Effector memory CD8-positive, alpha-beta T cell (primary cell): ENCODE results near the gene CCDC167.

ENCODE experiments used
- ATAC-seq: fragments of 150-1000 bp; cut with Tn5 transposase; replicated peaks from 2 replicates; pipeline ENCODE4 v1.10.0; 2021; ENCODE audit warnings: mild to moderate bottlenecking, moderate library complexity
- DNase-seq, 3 experiments: peaks; one replicate each; pipeline ENCODE4 v3.0.0; 2021
- H3K27ac Mint-ChIP-seq, 2 donors: one replicate each; pipeline ENCODE4 v1.8.0; 2022; ENCODE audit warnings: mild to moderate bottlenecking in 2 of 2, mixed read lengths in 2 of 2, moderate library complexity in 2 of 2
- H3K27me3 Mint-ChIP-seq, 2 donors: one replicate each; pipeline ENCODE4 v1.8.0; 2022; ENCODE audit warnings: mixed read lengths in 2 of 2
- H3K36me3 Mint-ChIP-seq: one replicate; pipeline ENCODE4 v1.8.0; 2022; ENCODE audit warnings: mild to moderate bottlenecking, moderate library complexity, mixed read lengths; ENCODE audit not compliant: insufficient read depth
- H3K4me1 Mint-ChIP-seq, 2 donors: one replicate each; pipeline ENCODE4 v1.8.0; 2022; ENCODE audit warnings: low read depth in 2 of 2, mixed read lengths in 2 of 2
- H3K4me3 Mint-ChIP-seq, 2 donors: one replicate each; pipeline ENCODE4 v1.8.0; 2022; ENCODE audit warnings: mild to moderate bottlenecking in 2 of 2, mixed read lengths in 2 of 2, moderate library complexity in 2 of 2
- H3K9me3 Mint-ChIP-seq, 2 donors: one replicate each; pipeline ENCODE4 v1.8.0; 2022; ENCODE audit warnings: mixed read lengths in 2 of 2
- total RNA-seq, 9 experiments: gene quantifications; one replicate each; lab custom pipeline; 2026; lab: John Stamatoyannopoulos, UW

The CCDC167 gene
- 8.0 to 38.5 (median 17.3) reads per million in 9 experiments for total RNA-seq

DNA sequence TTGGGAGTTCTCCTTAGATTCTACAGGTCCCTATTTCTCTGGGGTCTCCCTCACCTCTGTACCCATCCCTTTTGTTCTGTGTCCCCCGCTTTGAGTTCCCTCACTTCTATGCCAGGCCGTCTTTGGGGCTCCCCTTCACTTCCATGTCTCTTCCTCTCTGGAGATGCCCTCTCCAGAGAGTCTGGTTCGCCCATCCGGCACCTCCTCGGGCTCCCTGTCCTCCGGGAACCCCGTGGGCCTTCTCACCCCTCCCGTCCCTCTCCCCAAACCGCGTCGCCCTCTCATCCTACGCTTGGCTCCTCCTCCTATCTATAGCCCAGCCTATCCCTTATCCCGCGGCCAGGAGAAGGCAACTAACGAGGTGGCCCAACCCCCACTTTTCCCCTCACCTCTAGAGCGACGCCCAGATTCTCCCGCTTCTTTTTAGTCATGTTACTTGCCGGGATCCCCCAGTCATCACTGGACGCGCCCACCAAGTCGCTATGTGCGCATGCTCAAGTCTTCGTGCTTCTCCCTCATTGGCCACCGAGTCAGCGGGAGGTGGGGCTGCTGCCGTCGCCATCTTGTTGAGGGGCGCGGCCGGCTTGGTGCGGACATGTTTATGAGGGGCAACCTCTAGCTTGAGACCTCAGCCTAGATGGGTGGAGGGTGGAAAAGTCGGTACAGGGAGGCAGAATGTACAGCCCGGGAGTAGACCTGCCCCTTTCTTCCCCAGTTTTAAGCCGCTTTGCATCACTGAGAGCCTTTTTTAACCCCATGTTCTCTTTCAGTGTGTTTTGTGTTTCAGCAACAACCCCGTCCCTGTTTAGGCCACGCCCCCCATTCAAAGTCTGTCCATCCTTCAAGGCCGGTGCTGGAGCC, at the start of gene CCDC167:
TSS of gene CCDC167 (minus strand) at position 461 of the 861 bp plus-strand sequence. CDS start at position 431, 30 bp downstream.
- ATAC-seq, result peak; percentile 48

DNA sequence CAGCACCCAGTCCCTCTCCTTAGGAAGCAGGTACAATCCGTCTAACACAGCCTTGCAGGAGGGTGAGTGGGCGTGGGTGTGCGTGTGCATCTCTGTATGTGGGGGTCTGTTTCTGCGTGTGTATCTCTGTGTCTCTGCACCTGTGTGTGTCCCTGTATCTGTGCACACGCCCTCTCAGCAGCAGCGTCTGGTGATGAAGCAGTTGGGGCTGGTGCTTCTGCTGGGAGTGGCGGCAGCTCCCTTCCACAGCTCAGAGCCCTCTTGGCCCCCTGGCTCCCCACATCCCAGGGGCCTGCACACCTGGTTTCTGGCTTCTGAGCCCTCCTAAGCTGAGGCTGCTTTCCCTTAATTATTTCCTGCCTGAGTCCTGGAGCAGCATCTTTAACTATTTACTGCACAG, 49.5 kb upstream of the CCDC167 start:
- Mint-ChIP-seq H3K4me1 (peaks cover 41 to 50% of the 10 kb centered on the region in 2 donors), H3K36me3 (peaks cover 4% of the 10 kb centered on the region), H3K27ac (peak overlapping the region; percentile 76 to 85), H3K4me3 (no peak overlapping the region), H3K9me3 (no peaks in the 10 kb centered on the region), H3K27me3 (no peaks in the 10 kb centered on the region)
- DNase-seq (no peak), ATAC-seq (no peak)

More for the DNA sequence above, at the start of gene CCDC167:
- no peaks in the 10 kb centered on the region for H3K9me3 Mint-ChIP-seq
- H3K27me3 Mint-ChIP-seq, result no peaks in the 10 kb centered on the region
- peak within 1 kb of the TSS; percentile 99 to 100 for H3K27ac Mint-ChIP-seq
- peaks cover 31% of the 10 kb centered on the region for H3K36me3 Mint-ChIP-seq
- H3K4me3 Mint-ChIP-seq, result peak within 1 kb of the TSS; percentile 96 to 97
- DNase-seq, result peak; percentile 95
- peaks cover 44 to 67% of the 10 kb centered on the region in 2 donors for H3K4me1 Mint-ChIP-seq

DNA sequence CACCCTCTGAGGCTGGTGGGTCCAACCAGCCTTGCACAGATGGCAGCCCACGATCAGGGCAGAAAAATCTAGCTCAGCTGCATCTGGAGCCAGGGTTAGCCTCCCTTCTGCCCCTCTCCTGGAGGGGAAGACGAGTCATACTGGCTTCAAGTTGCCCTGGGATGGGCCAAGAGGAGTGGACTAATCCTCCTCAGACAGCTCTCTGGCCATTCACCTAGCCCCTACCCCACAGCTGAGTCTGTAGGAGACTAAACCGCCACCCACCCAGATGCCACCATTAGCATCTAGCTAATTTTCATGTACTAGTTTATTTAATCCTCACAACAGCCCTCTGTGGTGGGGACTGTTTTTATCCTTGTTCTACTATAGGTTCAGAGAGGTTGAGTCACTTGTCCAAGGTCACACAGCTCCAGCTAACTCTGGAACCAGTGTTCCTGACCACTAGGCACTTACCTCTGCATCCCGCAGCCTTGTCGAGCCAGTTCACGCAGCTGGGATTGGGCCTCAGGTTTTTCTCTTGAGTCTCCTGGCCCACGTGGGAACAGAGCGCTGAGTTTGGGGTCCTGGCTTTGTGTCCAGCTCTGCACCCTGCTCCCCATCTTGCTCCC, 48.5 kb upstream of the CCDC167 start:
- Mint-ChIP-seq H3K27me3 (no peaks in the 10 kb centered on the region), H3K9me3 (no peaks in the 10 kb centered on the region), H3K36me3 (peaks cover 6% of the 10 kb centered on the region), H3K4me1 (peaks cover 35 to 40% of the 10 kb centered on the region in 2 donors), H3K4me3 (peak overlapping the region; percentile 63 to 71), H3K27ac (peak overlapping the region; percentile 85 to 99)
- ATAC-seq, result no peak
- no peak for DNase-seq

DNA sequence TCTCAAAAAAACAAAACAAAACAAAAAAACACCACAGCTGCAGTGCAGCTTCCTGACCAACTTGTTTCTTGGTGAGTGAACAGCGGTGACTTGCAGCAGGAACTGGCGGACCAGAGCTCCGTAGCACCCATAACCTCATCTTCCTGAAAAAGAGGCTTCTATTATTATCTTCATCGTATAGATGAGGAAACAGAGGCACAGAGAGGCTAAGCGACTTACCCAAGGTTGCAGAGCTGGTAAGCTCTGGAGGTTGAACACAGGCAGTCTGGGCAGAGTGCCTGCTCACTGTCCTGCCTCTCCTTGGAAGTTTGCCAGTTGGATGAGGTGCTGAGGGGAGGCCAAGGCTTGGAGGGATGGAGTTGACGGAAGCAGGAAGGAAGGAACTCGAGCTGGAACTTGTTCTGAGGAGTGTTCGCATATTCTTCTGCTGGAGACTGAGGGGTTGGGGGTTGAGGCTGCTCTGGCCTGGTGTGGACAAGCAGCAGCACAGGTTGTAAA, 47.9 kb upstream of the CCDC167 start:
- Mint-ChIP-seq H3K4me3 (peak overlapping the region; percentile 63 to 71), H3K36me3 (peaks cover 7% of the 10 kb centered on the region), H3K27ac (peak overlapping the region; percentile 85 to 99), H3K27me3 (no peaks in the 10 kb centered on the region), H3K4me1 (peaks cover 39% of the 10 kb centered on the region in 2 donors), H3K9me3 (no peaks in the 10 kb centered on the region)
- ATAC-seq, result peak; percentile 83
- peak; percentile 17 to 28 (median 19) for DNase-seq

DNA sequence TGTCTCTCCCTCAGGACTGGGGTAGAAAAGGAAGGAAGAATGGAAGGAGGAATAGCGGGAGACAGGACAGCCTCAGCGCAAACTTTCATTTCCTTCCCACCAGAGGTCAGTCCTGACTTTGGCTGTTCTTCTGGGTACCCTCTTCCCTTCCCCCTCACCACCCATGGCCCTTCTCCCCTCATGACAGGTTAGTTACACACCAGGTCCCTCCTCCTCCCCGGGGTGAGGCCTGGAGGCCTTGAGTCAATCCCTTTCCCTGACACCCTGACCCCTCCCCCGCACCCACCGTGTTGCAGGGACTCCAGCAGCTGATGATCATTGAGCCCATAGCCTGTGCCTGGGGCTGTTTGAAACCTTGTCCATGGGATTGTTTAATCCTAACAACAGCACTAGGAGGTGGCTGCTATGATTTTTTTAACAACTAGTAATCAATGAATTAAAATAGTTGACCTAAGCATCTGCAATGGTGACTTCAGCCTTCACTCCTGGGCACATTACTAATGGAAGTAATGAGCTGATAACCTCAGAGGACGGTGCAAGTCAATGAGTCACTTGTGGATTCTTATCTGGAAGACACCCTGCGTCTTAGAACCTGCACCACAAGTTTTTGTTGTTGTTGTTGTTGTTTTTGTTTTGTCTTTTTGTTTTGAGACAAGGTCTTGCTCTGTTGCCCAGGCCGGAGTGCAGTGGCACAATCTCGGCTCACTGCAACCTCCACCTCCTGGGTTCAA, 46.6 kb upstream of the CCDC167 start:
- H3K36me3 Mint-ChIP-seq, result peaks cover 3% of the 10 kb centered on the region
- peaks cover 39 to 43% of the 10 kb centered on the region in 2 donors for H3K4me1 Mint-ChIP-seq
- ATAC-seq (no peak), DNase-seq (no peak)
- H3K4me3 Mint-ChIP-seq, result no peak overlapping the region
- H3K27ac Mint-ChIP-seq, result peak overlapping the region; percentile 78 to 99
- H3K27me3 Mint-ChIP-seq, result no peaks in the 10 kb centered on the region
- no peaks in the 10 kb centered on the region for H3K9me3 Mint-ChIP-seq

DNA sequence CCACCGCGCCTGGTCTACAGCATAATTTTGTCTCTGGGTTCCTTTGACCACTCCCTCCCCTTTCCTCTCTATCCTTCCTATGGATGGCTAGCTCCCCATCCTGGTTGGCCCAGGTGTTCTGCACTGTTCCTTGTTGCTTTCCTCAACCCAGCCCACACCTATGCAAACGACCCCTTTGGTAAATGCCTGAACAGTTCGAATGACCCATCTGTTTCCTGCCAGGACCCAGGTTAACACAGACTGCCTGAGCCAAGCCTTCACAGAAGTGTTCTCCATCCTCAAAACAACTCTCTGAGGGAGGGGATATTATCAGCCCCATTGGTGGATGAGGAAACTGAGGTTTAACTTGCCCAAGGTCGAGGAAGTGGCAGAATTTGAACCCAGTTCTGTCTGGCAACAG, 44.8 kb upstream of the CCDC167 start:
- peak overlapping the region; percentile 44 to 78 for H3K27ac Mint-ChIP-seq
- H3K4me3 Mint-ChIP-seq, result no peak overlapping the region
- H3K36me3 Mint-ChIP-seq, result peaks cover 10% of the 10 kb centered on the region
- DNase-seq (no peak), ATAC-seq (no peak)
- H3K9me3 Mint-ChIP-seq, result no peaks in the 10 kb centered on the region
- peaks cover 40 to 46% of the 10 kb centered on the region in 2 donors for H3K4me1 Mint-ChIP-seq
- no peaks in the 10 kb centered on the region for H3K27me3 Mint-ChIP-seq

DNA sequence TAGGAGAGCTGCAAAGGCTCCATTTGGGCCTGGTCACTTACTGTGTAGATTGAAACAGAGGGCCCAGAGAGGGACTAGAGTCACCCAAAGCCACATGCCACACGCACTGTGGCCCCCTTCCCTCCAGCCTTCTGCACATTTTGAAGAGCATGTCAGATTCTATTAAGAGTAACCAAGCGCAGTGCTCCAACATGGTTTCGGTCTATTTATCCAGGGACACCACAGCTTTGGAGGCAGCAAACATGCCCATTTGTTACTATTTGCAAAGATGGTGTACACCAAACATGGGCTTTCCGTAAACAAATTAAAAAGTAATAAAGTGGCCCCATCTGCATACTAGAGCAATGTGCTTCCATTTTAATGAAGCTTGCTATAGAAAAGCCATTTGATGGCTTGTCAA, 43.7 kb upstream of the CCDC167 start:
- DNase-seq (no peak), ATAC-seq (no peak)
- H3K27me3 Mint-ChIP-seq, result no peaks in the 10 kb centered on the region
- no peak overlapping the region for H3K4me3 Mint-ChIP-seq
- peak overlapping the region in 1 of 2 donors; percentile 63 for H3K27ac Mint-ChIP-seq
- H3K9me3 Mint-ChIP-seq, result no peaks in the 10 kb centered on the region
- H3K36me3 Mint-ChIP-seq, result peaks cover 10% of the 10 kb centered on the region
- peaks cover 30 to 34% of the 10 kb centered on the region in 2 donors for H3K4me1 Mint-ChIP-seq

DNA sequence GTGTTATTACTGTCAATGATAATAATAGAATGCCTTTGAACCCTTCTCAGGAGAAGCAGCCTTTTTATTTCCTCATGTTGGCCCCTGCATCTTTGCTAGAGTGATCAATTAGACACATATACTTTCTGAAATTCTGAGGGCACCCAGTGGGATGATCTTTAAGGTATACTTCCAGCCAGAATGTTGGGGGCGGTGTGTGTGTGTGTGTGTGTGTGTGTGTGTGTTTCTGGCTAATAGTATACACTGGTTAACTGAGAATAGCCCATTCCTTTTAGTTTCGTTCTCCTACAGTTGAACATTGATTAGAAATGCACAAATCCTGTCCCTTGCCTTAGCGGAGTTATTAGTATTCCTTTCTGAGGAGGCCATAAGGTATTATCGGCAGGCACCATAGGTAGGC, 41.7 kb upstream of the CCDC167 start:
- H3K9me3 Mint-ChIP-seq, result no peaks in the 10 kb centered on the region
- no peak overlapping the region for H3K27ac Mint-ChIP-seq
- no peaks in the 10 kb centered on the region for H3K27me3 Mint-ChIP-seq
- ATAC-seq, result peak; percentile 7
- H3K36me3 Mint-ChIP-seq, result peaks cover 17% of the 10 kb centered on the region
- no peak overlapping the region for H3K4me3 Mint-ChIP-seq
- peaks cover 15 to 28% of the 10 kb centered on the region in 2 donors for H3K4me1 Mint-ChIP-seq
- no peak for DNase-seq

DNA sequence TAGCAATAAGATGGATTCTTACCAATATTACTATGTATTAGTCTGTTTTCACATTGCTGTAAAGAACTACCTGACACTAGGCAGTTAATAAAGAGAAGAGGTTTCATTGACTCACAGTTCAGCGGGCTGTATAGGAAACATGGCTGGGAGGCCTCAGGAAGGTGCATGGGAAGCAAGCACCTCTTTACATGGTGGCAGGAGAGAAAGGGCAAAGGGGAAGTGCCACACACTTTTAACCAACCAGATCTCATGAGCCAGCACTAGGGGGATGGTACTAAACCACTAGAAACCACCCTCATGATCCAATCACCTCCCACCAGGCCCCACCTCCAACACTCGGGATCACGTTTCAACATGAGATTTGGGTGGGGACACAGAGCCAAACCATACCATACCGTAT, 40.7 kb upstream of the CCDC167 start:
- Mint-ChIP-seq H3K27ac (peak overlapping the region in 1 of 2 donors; percentile 82), H3K9me3 (no peaks in the 10 kb centered on the region), H3K27me3 (no peaks in the 10 kb centered on the region), H3K4me3 (no peak overlapping the region), H3K4me1 (peaks cover 12 to 27% of the 10 kb centered on the region in 2 donors), H3K36me3 (peaks cover 25% of the 10 kb centered on the region)
- ATAC-seq (no peak), DNase-seq (no peak)

DNA sequence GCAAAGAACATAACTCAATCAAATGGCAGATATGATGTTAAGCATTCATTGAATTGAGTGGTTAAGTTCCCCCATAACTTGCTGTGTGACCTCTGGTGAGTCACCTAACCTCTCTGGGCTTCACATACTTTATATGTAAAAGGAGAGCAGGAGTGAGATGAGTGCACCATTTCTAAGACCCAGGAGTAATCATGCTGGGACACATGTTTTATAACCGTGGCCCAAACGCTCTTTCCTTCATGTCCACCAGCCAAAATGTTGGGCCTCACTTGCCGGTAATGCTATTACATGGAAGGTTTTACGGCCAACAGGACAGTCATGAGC, 40.3 kb upstream of the CCDC167 start:
- H3K9me3 Mint-ChIP-seq, result no peaks in the 10 kb centered on the region
- peaks cover 29% of the 10 kb centered on the region for H3K36me3 Mint-ChIP-seq
- H3K4me1 Mint-ChIP-seq, result peaks cover 10 to 25% of the 10 kb centered on the region in 2 donors
- DNase-seq, result no peak
- no peaks in the 10 kb centered on the region for H3K27me3 Mint-ChIP-seq
- no peak for ATAC-seq
- peak overlapping the region in 1 of 2 donors; percentile 82 for H3K27ac Mint-ChIP-seq
- H3K4me3 Mint-ChIP-seq, result no peak overlapping the region

DNA sequence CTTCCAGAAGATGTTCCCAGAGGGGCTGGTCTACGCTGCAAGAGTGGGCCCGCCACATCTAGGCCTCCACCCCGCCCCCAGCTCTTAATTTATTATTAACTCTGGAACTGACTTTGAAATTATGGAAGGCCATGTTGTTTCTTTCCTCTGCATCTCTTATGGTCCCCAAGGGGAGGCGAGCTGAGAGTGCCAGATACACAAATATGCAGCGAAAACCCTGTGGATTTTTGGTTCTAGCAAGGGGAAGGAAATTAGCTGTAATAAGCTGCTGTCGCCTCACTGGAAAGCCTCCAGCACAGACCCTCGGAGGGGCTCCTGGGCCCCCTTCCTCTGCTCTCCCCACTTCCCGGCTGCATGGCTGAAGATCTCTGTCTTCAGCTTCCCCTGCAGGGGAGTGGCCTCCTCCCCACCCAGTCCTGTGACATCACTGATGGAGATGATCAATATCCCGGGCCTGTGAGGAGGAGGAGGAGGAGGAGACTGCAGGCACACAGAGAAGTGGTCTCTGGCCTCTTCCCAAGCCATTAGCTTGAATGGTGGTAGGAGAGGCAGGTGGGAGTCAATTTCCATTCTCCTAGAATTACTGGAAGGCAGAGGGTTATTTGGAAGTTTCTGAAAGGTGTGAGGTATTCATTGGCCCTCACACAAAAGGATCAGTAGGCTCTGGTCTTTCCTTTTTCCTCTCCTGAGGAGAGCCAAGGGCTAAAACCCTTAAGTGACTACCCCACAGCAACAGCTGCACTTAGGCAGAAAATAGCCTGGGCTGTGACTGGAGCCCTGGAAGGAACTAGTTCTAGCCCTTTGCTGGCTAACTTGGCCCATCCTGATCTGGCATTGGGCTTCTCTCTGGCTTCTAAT, 39.7 kb upstream of the CCDC167 start:
- no peaks in the 10 kb centered on the region for H3K9me3 Mint-ChIP-seq
- H3K4me1 Mint-ChIP-seq, result peaks cover 4 to 19% of the 10 kb centered on the region in 2 donors
- H3K4me3 Mint-ChIP-seq, result no peak overlapping the region
- H3K27ac Mint-ChIP-seq, result peak overlapping the region in 1 of 2 donors; percentile 82
- no peaks in the 10 kb centered on the region for H3K27me3 Mint-ChIP-seq
- ATAC-seq (no peak), DNase-seq (no peak)
- peaks cover 35% of the 10 kb centered on the region for H3K36me3 Mint-ChIP-seq

DNA sequence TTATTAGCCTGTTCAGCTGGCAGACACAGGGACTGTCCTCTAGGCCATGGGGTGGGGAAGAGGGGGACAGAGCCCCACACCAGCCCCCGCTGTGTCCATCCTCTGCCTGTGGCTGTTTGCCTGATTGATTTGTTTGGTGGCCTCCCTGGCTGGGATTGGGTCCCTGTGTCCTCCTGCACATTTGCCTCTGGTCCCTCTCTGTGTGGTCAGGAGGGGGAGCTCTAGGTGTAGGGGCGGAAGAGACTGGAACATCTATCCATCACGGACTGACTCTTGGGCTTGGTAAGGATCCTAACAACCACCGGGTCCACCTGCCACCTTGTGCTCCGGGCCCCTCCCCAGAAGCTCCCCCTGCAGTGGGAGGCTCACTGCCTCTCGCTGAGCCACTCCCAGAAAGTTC, 38.4 kb upstream of the CCDC167 start:
- Mint-ChIP-seq H3K36me3 (peaks cover 38% of the 10 kb centered on the region), H3K4me3 (no peak overlapping the region), H3K9me3 (no peaks in the 10 kb centered on the region), H3K4me1 (peaks cover 3 to 17% of the 10 kb centered on the region in 2 donors), H3K27ac (peak overlapping the region; percentile 67 to 82), H3K27me3 (no peaks in the 10 kb centered on the region)
- no peak for ATAC-seq
- DNase-seq, result no peak
